ENCODE results near the gene IMPG2. TPM values are rescaled to one million over a fixed set of nuclear protein-coding genes. Genes with fewer than 3 reads are reported as not detected.

IMPG2 gene
- total RNA-seq, 2 donors from 2014 or later, result 0.11 TPM; not detected in 1

- no peak for DNase-seq
- intact Hi-C loops (cut with DNase I, micrococcal nuclease), result no loop called here
- ATAC-seq, result no peak
Measured at GRCh38 chr3:101279765-101280385, 40.5 kb downstream of the IMPG2 start.

GRCh38 chr3:101279162-101279561 is 41.2 kb downstream of the IMPG2 start:
- DNase-seq (no peak), ATAC-seq (no peak)
- intact Hi-C loops (cut with DNase I, micrococcal nuclease), result no loop called here

DNA sequence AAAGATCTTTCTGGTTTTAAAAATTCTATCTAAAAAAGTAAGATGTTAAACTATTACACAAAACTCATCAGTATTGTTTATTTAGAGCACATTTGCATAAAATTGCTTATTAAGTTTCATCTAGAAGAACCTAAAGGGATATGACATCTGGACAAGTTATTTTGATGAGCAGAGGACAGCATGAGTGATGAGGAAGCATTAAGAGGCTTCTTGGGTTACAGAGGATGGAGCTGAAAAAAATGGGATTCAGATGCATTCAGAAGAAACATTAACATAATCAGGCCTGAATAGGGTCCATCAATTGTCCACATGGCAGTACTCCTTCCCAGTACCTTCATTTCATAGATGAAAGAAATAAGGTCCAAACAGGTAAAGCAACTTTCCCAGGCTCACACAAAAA is 41.6 kb downstream of the IMPG2 start:
- ATAC-seq (no peak), DNase-seq (no peak)
- intact Hi-C loops (cut with DNase I, micrococcal nuclease), result no loop called here

- no peak for ATAC-seq
- intact Hi-C loops (cut with DNase I, micrococcal nuclease), result no loop called here
- no peak for DNase-seq
Measured at GRCh38 chr3:101273608-101274007, 46.8 kb downstream of the IMPG2 start.

DNA sequence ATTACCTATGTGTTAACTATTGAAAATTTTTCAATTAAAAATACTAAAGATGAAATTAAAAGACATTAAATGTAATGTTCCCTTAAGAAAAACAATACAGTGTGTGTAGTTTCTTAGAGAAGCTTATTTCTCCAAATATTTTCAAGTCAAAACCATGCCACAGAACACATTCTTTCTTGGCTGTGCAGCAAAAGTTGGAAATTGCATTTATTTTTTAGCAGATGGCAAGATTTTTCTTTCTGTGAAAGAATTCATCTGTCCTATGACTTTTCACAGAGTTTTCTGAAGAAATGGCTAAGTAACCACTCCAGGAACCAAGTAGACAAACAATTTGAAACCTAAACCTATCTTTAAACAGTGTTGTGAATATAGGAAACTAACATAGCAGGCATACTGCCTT is 47.2 kb downstream of the IMPG2 start:
- DNase-seq (no peak), ATAC-seq (no peak)
- intact Hi-C loops (cut with DNase I, micrococcal nuclease), result no loop called here

GRCh38 chr3:101271728-101272127 is 48.6 kb downstream of the IMPG2 start:
- intact Hi-C loops (cut with DNase I, micrococcal nuclease), result no loop called here
- DNase-seq (no peak), ATAC-seq (no peak)

GRCh38 chr3:101270149-101270548 is 50.2 kb downstream of the IMPG2 start:
- no peak for DNase-seq
- intact Hi-C loops (cut with DNase I, micrococcal nuclease), result no loop called here
- no peak for ATAC-seq

DNA sequence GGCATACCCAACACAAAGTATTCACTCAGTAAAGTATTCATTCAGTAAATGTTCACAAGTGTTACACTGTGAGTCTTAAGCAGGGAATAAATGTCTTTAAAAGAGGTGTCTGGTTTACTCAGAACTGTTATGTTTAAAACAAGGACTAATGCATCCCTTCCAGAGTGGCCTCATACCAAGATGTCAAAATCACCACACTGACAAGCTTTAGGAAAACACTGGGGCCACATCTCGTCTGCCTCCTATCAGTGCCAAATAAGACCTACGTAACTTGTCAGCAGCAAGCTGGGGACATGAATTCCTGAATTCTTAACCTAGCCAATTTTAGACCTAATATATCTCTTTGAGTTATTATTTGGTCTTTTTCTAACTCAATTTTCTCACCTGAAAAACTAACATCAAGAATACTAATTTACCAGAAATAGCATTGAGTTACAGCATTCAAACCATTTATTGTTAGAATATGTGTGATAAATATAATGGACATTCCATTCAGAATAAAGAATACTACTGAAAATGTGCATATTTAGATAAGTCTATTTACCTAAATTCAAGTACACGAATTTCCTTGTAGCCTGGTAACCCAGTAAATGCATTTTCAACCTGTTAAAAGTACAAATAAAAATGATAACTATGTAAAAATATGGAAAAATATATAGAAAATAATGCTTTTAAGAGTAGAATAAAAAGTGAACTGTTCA is 51.3 kb downstream of the IMPG2 start:
- ATAC-seq (no peak), DNase-seq (no peak)
- intact Hi-C loops (cut with DNase I, micrococcal nuclease), result no loop called here

DNA sequence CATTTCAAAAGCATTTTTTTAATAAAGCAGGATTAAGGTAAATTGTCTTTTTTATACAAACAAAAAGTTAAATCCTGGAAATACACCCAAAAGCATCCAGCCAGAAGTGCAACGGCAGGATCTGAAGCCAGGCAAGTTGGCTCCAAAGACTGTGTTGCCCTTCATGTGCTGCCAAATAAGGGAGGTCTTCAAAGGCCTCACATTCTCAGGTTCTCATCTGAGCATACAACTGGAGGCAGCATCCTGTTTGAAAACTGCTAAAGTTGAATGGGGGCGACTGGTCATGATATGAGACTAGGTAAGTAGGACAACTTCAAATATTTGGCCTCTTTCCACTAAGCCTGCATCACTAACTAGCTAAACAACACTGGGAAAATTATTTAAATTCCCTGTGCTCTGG is 52.2 kb downstream of the IMPG2 start:
- ATAC-seq, result no peak
- intact Hi-C loops (cut with DNase I, micrococcal nuclease), result no loop called here
- no peak for DNase-seq

DNA sequence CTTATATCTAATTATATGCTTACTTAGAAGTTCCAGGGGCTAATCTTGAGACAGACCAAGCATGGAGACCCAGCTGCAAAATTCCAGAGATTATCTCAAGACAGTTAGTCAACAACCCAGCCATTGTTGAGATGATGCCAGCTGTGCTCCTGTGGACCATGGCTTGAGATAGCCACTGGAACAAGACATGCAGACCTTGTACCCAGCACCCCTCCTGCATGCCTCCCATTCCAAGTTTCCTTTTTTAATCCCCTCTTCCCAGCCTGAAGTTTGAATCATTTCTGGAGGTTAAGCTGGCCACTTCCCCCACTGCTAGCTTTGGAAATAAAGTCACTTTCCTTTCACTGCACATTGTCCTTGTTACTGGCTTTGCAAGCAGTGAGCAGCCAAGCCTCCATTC is 53.8 kb downstream of the IMPG2 start:
- intact Hi-C loops (cut with DNase I, micrococcal nuclease), result no loop called here
- ATAC-seq (no peak), DNase-seq (no peak)

DNA sequence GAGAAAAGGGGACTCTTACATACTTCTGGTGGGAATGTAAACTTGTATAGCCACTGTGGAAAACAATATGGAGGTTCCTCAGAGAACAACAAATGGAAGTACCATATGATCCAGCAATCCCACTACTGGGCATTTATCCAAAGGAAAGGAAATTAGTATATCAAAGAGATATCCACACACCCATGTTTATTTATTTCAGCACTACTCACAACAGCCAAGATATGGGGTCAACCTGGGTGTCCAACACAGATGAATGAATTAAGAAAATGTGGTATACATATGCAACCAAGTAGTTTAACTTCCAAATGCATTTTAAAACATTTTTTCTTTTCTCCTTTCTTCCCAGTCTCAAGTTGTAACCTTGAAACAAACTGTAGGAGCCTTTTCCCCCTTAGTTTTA is 54.3 kb downstream of the IMPG2 start:
- DNase-seq, result no peak
- ATAC-seq, result no peak
- intact Hi-C loops (cut with DNase I, micrococcal nuclease), result no loop called here

DNA sequence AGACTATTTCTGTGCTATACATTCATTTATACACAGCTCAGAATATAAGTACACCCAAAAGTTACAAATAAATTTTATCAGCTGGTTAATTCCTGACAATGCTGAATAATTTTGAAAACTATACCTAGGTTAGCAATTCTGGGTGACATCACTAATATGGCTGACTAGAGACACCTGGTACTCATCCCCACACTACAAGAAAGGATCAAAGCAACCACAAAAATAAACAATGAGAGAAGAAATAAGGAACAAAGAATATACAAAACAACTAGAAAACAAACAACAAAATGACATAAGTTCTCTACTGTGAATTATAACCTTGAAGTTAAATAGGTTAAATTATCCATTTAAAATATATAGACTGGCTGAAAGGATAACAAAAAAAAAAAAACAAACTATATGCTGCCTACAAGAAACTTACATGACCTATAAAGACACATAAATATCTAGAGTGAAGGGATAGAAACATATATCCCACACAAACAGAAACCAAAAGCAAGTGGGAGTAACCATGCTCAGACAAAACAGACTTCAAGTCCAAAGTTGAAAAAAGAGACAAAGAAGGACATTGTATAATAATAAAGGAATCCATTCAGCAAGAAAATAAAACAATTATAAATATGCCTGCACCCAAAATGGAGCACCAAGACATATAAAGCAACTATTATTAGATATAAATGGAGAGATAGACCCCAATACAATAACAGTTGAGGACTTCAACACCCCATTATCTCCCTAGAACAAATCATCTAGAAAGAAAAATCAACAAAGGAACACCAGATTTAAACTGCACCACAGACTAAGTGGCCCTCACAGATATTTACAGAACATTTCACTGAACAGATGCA is 57.8 kb downstream of the IMPG2 start:
- DNase-seq, result no peak
- intact Hi-C loops (cut with DNase I, micrococcal nuclease), result no loop called here
- no peak for ATAC-seq

DNA sequence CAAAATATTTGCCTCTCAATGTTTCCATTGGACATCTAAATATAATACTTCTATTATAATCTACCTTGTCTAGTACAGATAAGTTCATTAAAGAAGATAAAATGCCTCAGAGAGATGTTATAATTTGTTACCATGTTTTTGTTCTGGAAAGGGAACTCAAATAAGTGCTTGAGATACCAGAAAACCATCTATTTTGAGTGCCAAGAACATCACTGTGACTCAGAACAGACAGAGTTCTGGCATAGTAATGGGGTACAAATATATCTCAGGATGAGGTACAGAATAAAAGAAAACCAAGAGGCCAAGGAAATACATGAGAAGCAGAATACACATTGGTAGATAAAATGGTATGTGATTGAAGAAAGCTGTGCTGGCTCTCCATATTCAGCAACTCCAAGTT is 58.9 kb downstream of the IMPG2 start:
- no peak for ATAC-seq
- intact Hi-C loops (cut with DNase I, micrococcal nuclease), result no loop called here

GRCh38 chr3:101259485-101260341 is 60.7 kb downstream of the IMPG2 start:
- peak; percentile 16 to 49 for DNase-seq
- intact Hi-C loops (cut with DNase I, micrococcal nuclease), result no loop called here
- peak; percentile 100 for ATAC-seq

More for the DNA sequence above, 58.9 kb downstream of the IMPG2 start:
- no peak for DNase-seq

- no peak for DNase-seq
- ATAC-seq, result no peak
- intact Hi-C loops (cut with DNase I, micrococcal nuclease), result no loop called here
Measured at GRCh38 chr3:101256511-101256910, 63.9 kb downstream of the IMPG2 start.

- intact Hi-C loops (cut with DNase I, micrococcal nuclease), result no loop called here
- DNase-seq (no peak), ATAC-seq (no peak)
Measured at GRCh38 chr3:101255441-101255840, 64.9 kb downstream of the IMPG2 start.

DNA sequence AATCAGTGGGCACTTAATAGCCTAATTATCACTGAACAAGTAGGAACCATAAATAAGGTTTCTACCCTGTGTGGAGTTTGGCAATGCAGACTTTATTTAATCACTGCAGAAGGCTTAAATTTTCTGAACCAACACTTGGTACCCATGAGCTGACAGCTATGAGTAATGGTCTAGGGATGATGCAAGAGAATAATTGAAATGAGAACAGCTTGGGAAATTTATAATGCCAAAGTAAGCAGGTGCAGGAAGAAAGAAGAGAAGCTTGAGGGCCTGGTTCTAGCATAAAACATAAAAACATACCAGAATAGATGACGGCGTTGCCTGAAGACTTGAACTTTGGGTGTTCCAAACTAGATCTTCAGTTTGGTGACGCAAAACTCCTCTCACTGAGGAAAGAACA is 67.0 kb downstream of the IMPG2 start:
- ATAC-seq (no peak), DNase-seq (no peak)
- intact Hi-C loops (cut with DNase I, micrococcal nuclease), result no loop called here

DNA sequence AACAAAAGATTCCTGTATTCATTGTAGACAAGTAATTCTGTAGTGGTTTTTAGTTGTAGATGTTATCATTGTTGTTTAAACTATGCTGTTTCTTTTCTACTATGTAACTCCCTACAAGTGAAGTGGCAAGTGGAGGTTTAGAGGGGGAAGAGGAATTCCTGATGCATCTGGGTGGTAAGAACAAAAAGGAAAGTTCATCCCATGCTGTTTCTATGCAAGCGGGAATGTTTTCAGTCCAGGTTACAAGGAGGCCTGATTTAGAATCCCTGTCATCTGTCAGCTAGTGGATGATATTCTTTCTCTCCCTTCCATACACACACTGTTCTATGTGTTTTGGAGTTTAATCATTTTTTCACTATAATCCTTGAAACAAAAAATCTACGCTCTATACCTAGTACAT is 67.4 kb downstream of the IMPG2 start:
- ATAC-seq, result no peak
- no peak for DNase-seq
- intact Hi-C loops (cut with DNase I, micrococcal nuclease), result no loop called here

GRCh38 chr3:101252307-101252706 is 68.1 kb downstream of the IMPG2 start:
- ATAC-seq (no peak), DNase-seq (no peak)
- intact Hi-C loops (cut with DNase I, micrococcal nuclease), result no loop called here
